H9 (cell line): ENCODE measurements around the gene FAF1. TPM values are rescaled to one million over a fixed set of nuclear protein-coding genes. Genes with fewer than 3 reads are reported as not detected.

Experiments used
- DNase-seq: peaks from one replicate; pipeline ENCODE4 v3.0.0-alpha.2; 2017
- H2AFZ ChIP-seq: one replicate; pipeline ENCODE4 v1.6.1; 2013; ENCODE audit warnings: mild to moderate bottlenecking, low read length, control low read depth, moderate library complexity
- H2AK5ac ChIP-seq: 2 replicates; pipeline ENCODE4 v1.6.1; 2013; ENCODE audit warnings: low read length, control low read depth, mixed read lengths; ENCODE audit not compliant: insufficient read length
- H2BK120ac ChIP-seq: one replicate; pipeline ENCODE4 v1.6.1; 2013; ENCODE audit warnings: low read depth, mild to moderate bottlenecking, low read length, control low read depth, inconsistent platforms; ENCODE audit not compliant: poor library complexity, severe bottlenecking
- H2BK12ac ChIP-seq: 2 replicates; pipeline ENCODE4 v1.6.1; 2013; ENCODE audit warnings: low read length, control low read depth, mixed read lengths, low read depth; ENCODE audit not compliant: insufficient read length
- H2BK15ac ChIP-seq: 2 replicates; pipeline ENCODE4 v1.6.1; 2013; ENCODE audit warnings: low read depth, low read length, control low read depth
- H2BK20ac ChIP-seq: one replicate; pipeline ENCODE4 v1.6.1; 2013; ENCODE audit warnings: low read depth, mild to moderate bottlenecking, low read length, control low read depth, inconsistent platforms; ENCODE audit not compliant: poor library complexity, severe bottlenecking
- H2BK5ac ChIP-seq: 2 replicates; pipeline ENCODE4 v1.6.1; 2013; ENCODE audit warnings: low read length, control low read depth, mixed read lengths; ENCODE audit not compliant: insufficient read length
- H3K14ac ChIP-seq: 2 replicates; pipeline ENCODE4 v1.6.1; 2013; ENCODE audit warnings: low read length, control low read depth; ENCODE audit not compliant: insufficient read depth
- H3K18ac ChIP-seq: 2 replicates; pipeline ENCODE4 v1.6.1; 2013; ENCODE audit warnings: low read depth, mild to moderate bottlenecking, mixed read lengths, low read length, control low read depth; ENCODE audit not compliant: insufficient read length
- H3K23ac ChIP-seq: 2 replicates; pipeline ENCODE4 v1.6.1; 2013; ENCODE audit warnings: low read length, control low read depth, mixed read lengths, low read depth; ENCODE audit not compliant: insufficient read length
- H3K23me2 ChIP-seq: 2 replicates; pipeline ENCODE4 v1.6.1; 2013; ENCODE audit warnings: low read depth, mild to moderate bottlenecking, mixed read lengths, low read length, control low read depth; ENCODE audit not compliant: insufficient read length, poor library complexity, severe bottlenecking
- H3K27ac ChIP-seq: 2 replicates; pipeline ENCODE4 v1.5.1; 2013; ENCODE audit warnings: low read length, control low read depth, mixed read lengths, low read depth; ENCODE audit not compliant: insufficient read length
- H3K27me3 ChIP-seq: 2 replicates; pipeline ENCODE4 v1.6.1; 2013; ENCODE audit warnings: low read length, control low read depth, inconsistent platforms; ENCODE audit not compliant: insufficient read depth
- H3K4ac ChIP-seq: 2 replicates; pipeline ENCODE4 v1.6.1; 2013; ENCODE audit warnings: low read depth, mild to moderate bottlenecking, control low read depth, inconsistent platforms, low read length, moderate library complexity
- H3K4me1 ChIP-seq: 2 replicates; pipeline ENCODE4 v1.6.1; 2013; ENCODE audit warnings: low read length, control low read depth, inconsistent platforms; ENCODE audit not compliant: insufficient read depth
- H3K4me2 ChIP-seq: 2 replicates; pipeline ENCODE4 v1.6.1; 2013; ENCODE audit warnings: low read length, control low read depth, mixed read lengths; ENCODE audit not compliant: insufficient read length, insufficient read depth
- H3K56ac ChIP-seq: 2 replicates; pipeline ENCODE4 v1.6.1; 2013; ENCODE audit warnings: low read depth, mild to moderate bottlenecking, mixed read lengths, low read length, control low read depth; ENCODE audit not compliant: insufficient read length
- H3K79me1 ChIP-seq: 2 replicates; pipeline ENCODE4 v1.6.1; 2013; ENCODE audit warnings: low read depth, mild to moderate bottlenecking, moderate library complexity, low read length, control low read depth, inconsistent platforms; ENCODE audit not compliant: insufficient read depth, poor library complexity, severe bottlenecking
- H3K79me2 ChIP-seq: 2 replicates; pipeline ENCODE4 v1.6.1; 2013; ENCODE audit warnings: low read length, control low read depth, inconsistent platforms; ENCODE audit not compliant: insufficient read depth
- H3K9ac ChIP-seq: 2 replicates; pipeline ENCODE4 v1.6.1; 2013; ENCODE audit warnings: low read length, control low read depth, mixed read lengths; ENCODE audit not compliant: insufficient read length; ENCODE audit errors: extremely low read depth
- H3K9me3 ChIP-seq: one replicate; pipeline ENCODE4 v1.6.1; 2013; ENCODE audit warnings: low read depth, low read length, inconsistent platforms; ENCODE audit not compliant: control insufficient read depth
- H3T11ph ChIP-seq: one replicate; pipeline ENCODE4 v1.6.1; 2013; ENCODE audit warnings: mild to moderate bottlenecking, low read length, control low read depth, inconsistent platforms
- H4K20me1 ChIP-seq: one replicate; pipeline ENCODE4 v1.6.1; 2013; ENCODE audit not compliant: control insufficient read depth, insufficient read length, insufficient read depth
- H4K5ac ChIP-seq: 2 replicates; pipeline ENCODE4 v1.6.1; 2013; ENCODE audit warnings: low read depth, mild to moderate bottlenecking, mixed read lengths, low read length, control low read depth; ENCODE audit not compliant: insufficient read length
- H4K8ac ChIP-seq: replicated peaks from 2 replicates; pipeline ENCODE4 v1.6.1; 2013; ENCODE audit warnings: low read length, control low read depth, mixed read lengths, low read depth; ENCODE audit not compliant: insufficient read length
- H4K91ac ChIP-seq: 2 replicates; pipeline ENCODE4 v1.6.1; 2013; ENCODE audit warnings: low read depth, mild to moderate bottlenecking, moderate library complexity, mixed read lengths, low read length, control low read depth; ENCODE audit not compliant: insufficient read length
- H3K27ac Mint-ChIP-seq, 3 experiments: 2 replicates in 2 of 3; 3 replicates in 1 of 3; pipeline ENCODE4 v1.8.0; 2020 to 2021; ENCODE audit warnings: mixed read lengths in 3 of 3, mild to moderate bottlenecking in 1 of 3, moderate library complexity in 1 of 3
- H3K27me3 Mint-ChIP-seq: 2 replicates; pipeline ENCODE4 v1.8.0; 2021; ENCODE audit warnings: low read depth, mild to moderate bottlenecking, moderate library complexity, mixed read lengths
- H3K36me3 Mint-ChIP-seq, 3 experiments: 2 replicates in 2 of 3; 3 replicates in 1 of 3; pipeline ENCODE4 v1.8.0; 2020 to 2021; ENCODE audit warnings: low read depth in 3 of 3, mixed read lengths in 3 of 3; ENCODE audit not compliant: insufficient read depth in 1 of 3
- H3K4me1 Mint-ChIP-seq, 2 experiments: 2 replicates each; pipeline ENCODE4 v1.8.0; 2020; ENCODE audit warnings: mixed read lengths in 2 of 2
- H3K4me3 Mint-ChIP-seq, 2 experiments: 2 replicates in 1 of 2; 3 replicates in 1 of 2; pipeline ENCODE4 v1.8.0; 2020 to 2021; ENCODE audit warnings: mild to moderate bottlenecking in 2 of 2, mixed read lengths in 2 of 2, moderate library complexity in 1 of 2
- H3K9me3 Mint-ChIP-seq, 2 experiments: 2 replicates in 1 of 2; 3 replicates in 1 of 2; pipeline ENCODE4 v1.8.0; 2020; ENCODE audit warnings: mild to moderate bottlenecking in 2 of 2, mixed read lengths in 2 of 2, moderate library complexity in 1 of 2
- WGBS: extraction: QIAGEN DNeasy Blood & Tissue Kit; methylation state at CpG from one replicate; pipeline ENCODE4 v1.1.7; 2013; ENCODE audit warnings: missing lambda C conversion rate, low lambda C conversion rate, mixed read lengths; ENCODE audit not compliant: insufficient read length; ENCODE audit errors: extremely low coverage; 5-methylcytosine and 5-hydroxymethylcytosine counted together
- total RNA-seq: library from RNA; stranded (reverse); gene quantifications from 2 replicates; pipeline ENCODE4 v1.2.1, GENCODE V29; 2021
- TF ChIP-seq, protein P1 (sequence below): fragments of 200-600 bp; sonication (generic); conservative IDR thresholded peaks from 3 replicates; pipeline ENCODE4 v1.8.0; 2021; ENCODE audit warnings: antibody characterized with exemption, mild to moderate bottlenecking

Gene FAF1
- total RNA-seq, 1 experiment from 2014 or later = 60.8 TPM

DNA sequence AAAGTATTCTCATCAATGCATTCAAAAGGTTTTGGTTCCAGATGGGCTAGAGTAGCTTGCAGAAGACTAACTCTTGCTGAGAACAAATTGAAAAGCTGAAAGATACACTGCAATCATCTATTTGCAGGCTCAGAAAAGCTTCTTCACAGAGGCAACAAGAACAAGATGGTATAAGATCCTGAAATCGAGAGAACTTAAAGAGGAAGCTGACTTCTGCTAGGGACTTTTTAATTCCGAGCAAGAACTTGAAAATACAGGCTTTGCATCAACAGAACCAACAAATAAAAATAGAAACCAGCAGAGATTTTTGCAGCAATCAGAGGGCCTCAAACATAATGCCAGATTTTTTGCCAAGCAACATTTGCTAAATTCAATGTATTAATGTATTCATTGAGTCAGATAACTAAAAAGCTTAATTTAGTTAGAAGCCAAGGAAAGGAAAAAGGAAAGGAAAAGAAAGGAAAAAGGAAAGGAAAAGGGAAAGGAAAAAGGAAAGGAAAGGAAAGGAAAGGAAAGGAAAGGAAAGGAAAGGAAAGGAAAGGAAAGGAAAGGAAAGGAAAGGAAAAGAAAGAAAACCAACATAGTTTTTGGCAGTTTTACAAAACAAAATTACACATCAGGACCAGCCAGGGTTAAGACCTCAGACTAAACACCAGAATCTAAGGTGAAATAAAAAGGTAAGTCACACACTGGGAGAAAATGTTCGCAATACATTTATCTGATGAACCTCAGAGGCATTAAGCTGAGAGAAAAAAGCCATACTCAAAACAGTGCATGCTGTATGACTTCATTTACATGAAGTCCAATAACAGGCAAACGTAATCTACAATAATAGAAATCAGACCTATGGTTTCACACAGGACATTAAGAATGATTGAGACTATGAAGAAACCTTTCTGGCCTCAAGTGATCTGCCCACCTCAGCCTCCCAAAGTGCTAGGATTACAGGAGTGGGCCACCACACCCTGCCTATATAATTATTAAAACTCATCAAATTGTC, 42.6 kb downstream of the FAF1 start:
- Histone ChIP-seq H2BK20ac (no peak overlapping the region), H3K79me2 (no peaks in the 10 kb centered on the region; the same call in 1 of the 2 replicates), H3K27ac (no peak overlapping the region), H3T11ph (no peak overlapping the region), H2AFZ (no peak overlapping the region), H3K56ac (no peak overlapping the region), H3K4ac (no peak overlapping the region), H4K91ac (no peak overlapping the region), H4K5ac (no peak overlapping the region), H3K27me3 (no peaks in the 10 kb centered on the region), H2BK120ac (no peak overlapping the region), H4K20me1 (no peaks in the 10 kb centered on the region), H2AK5ac (no peak overlapping the region), H3K9me3 (no peaks in the 10 kb centered on the region), H3K18ac (no peak overlapping the region), H2BK12ac (no peak overlapping the region), H3K23me2 (no peaks in the 10 kb centered on the region), H3K79me1 (no peaks in the 10 kb centered on the region), H2BK15ac (no peak overlapping the region), H2BK5ac (no peak overlapping the region), H3K14ac (no peak overlapping the region), H4K8ac (no peak overlapping the region), H3K4me2 (no peak overlapping the region), H3K23ac (no peak overlapping the region), H3K4me1 (no peaks in the 10 kb centered on the region), H3K9ac (no peak overlapping the region)
- no peak for DNase-seq
- Mint-ChIP-seq H3K9me3 (no peaks in the 10 kb centered on the region), H3K36me3 (peaks cover 0 to 4% (median 0%) of the 10 kb centered on the region in 3 experiments; a peak in 1 of 7 replicates), H3K27me3 (no peaks in the 10 kb centered on the region), H3K27ac (no peak overlapping the region), H3K4me3 (no peak overlapping the region), H3K4me1 (peaks cover 4% of the 10 kb centered on the region in 2 experiments; a peak in 2 of 4 replicates)
- TF ChIP-seq, protein P1, sequence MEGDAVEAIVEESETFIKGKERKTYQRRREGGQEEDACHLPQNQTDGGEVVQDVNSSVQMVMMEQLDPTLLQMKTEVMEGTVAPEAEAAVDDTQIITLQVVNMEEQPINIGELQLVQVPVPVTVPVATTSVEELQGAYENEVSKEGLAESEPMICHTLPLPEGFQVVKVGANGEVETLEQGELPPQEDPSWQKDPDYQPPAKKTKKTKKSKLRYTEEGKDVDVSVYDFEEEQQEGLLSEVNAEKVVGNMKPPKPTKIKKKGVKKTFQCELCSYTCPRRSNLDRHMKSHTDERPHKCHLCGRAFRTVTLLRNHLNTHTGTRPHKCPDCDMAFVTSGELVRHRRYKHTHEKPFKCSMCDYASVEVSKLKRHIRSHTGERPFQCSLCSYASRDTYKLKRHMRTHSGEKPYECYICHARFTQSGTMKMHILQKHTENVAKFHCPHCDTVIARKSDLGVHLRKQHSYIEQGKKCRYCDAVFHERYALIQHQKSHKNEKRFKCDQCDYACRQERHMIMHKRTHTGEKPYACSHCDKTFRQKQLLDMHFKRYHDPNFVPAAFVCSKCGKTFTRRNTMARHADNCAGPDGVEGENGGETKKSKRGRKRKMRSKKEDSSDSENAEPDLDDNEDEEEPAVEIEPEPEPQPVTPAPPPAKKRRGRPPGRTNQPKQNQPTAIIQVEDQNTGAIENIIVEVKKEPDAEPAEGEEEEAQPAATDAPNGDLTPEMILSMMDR = no peak
- no CpG with 5 or more reads among the region's 4 CpGs for whole genome bisulfite sequencing
